WTC11 (cell line): ENCODE measurements around the gene ZSWIM3. TPM values are rescaled to one million over a fixed set of nuclear protein-coding genes. Genes with fewer than 3 reads are reported as not detected.
A peak's percentile ranks its signal among the peaks of the same experiment; 100 is the strongest.

Experiments
- ATAC-seq: fragments of 200-7000 bp; cut with Tn5 transposase; 2 replicates; pipeline ENCODE4 v1.10.0; 2021; ENCODE audit warnings: mild to moderate bottlenecking, moderate library complexity
- CTCF ChIA-PET: fragments of 300-600 bp; sonication (Branson Sonifier 250); formaldehyde crosslinking; loops from one replicate; lab custom pipeline; 2021; ENCODE audit warnings: antibody characterized with exemption; lab: Charles Lee
- POLR2A ChIA-PET: fragments of 350-600 bp; sonication (Branson Sonifier 250); formaldehyde crosslinking; loops from one replicate; lab custom pipeline; 2021; ENCODE audit warnings: antibody characterized with exemption; lab: Charles Lee
- DNase-seq: peaks from one replicate; pipeline ENCODE4 v3.0.0; 2021; ENCODE audit warnings: low spot score
- H3K27ac Mint-ChIP-seq: 2 replicates; pipeline ENCODE4 v1.8.0; 2021; ENCODE audit warnings: mixed read lengths
- H3K27me3 Mint-ChIP-seq: 2 replicates; pipeline ENCODE4 v1.8.0; 2021; ENCODE audit warnings: low read depth, mild to moderate bottlenecking, moderate library complexity, mixed read lengths
- H3K36me3 Mint-ChIP-seq: 2 replicates; pipeline ENCODE4 v1.8.0; 2021; ENCODE audit warnings: mixed read lengths
- H3K4me1 Mint-ChIP-seq: 2 replicates; pipeline ENCODE4 v1.8.0; 2022; ENCODE audit warnings: mixed read lengths
- H3K4me3 Mint-ChIP-seq: 2 replicates; pipeline ENCODE4 v1.8.0; 2021; ENCODE audit warnings: mild to moderate bottlenecking, moderate library complexity, mixed read lengths
- H3K9me3 Mint-ChIP-seq: 2 replicates; pipeline ENCODE4 v1.8.0; 2021; ENCODE audit warnings: mixed read lengths
- CBFB ChIP-seq: sonication (generic); formaldehyde crosslinking; IDR thresholded peaks from 2 replicates; pipeline ENCODE4 v1.8.1; 2022; ENCODE audit warnings: mild to moderate bottlenecking, low read depth, missing genetic modification reagents
- ELF4 ChIP-seq: sonication (generic); formaldehyde crosslinking; IDR thresholded peaks from 2 replicates; pipeline ENCODE4 v1.8.1; 2022; ENCODE audit warnings: low read depth, mild to moderate bottlenecking, moderate library complexity, missing genetic modification reagents
- ESRRA ChIP-seq: sonication (generic); formaldehyde crosslinking; IDR thresholded peaks from 2 replicates; pipeline ENCODE4 v1.8.1; 2022; ENCODE audit warnings: mild to moderate bottlenecking, missing genetic modification reagents, borderline replicate concordance
- FOXK1 ChIP-seq: sonication (generic); formaldehyde crosslinking; IDR thresholded peaks from 2 replicates; pipeline ENCODE4 v1.8.0; 2022; ENCODE audit warnings: mild to moderate bottlenecking, moderate library complexity, missing genetic modification reagents
- FOXP1 ChIP-seq: sonication (generic); formaldehyde crosslinking; IDR thresholded peaks from 2 replicates; pipeline ENCODE4 v1.8.0; 2022; ENCODE audit warnings: missing genetic modification reagents, mild to moderate bottlenecking, moderate library complexity, borderline replicate concordance
- GABPB1 ChIP-seq: sonication (generic); formaldehyde crosslinking; IDR thresholded peaks from 2 replicates; pipeline ENCODE4 v1.8.1; 2023; ENCODE audit warnings: mild to moderate bottlenecking, missing genetic modification reagents
- GTF2I ChIP-seq: fragments of 250-450 bp; sonication (Bioruptor Pico); conservative IDR thresholded peaks from 2 replicates; pipeline ENCODE4 v1.4.0; 2021; ENCODE audit warnings: mild to moderate bottlenecking
- JAZF1 ChIP-seq: fragments of 250-450 bp; sonication (Bioruptor Pico); IDR thresholded peaks from 2 replicates; pipeline ENCODE4 v1.9.0; 2021; ENCODE audit warnings: moderate library complexity, mild to moderate bottlenecking, inconsistent platforms
- MXD4 ChIP-seq: fragments of 250-450 bp; sonication (Bioruptor Pico); IDR thresholded peaks from 2 replicates; pipeline ENCODE4 v1.8.0; 2021; ENCODE audit warnings: mild to moderate bottlenecking, moderate library complexity, borderline replicate concordance
- RORB ChIP-seq: fragments of 250-450 bp; sonication (Bioruptor Pico); IDR thresholded peaks from 2 replicates; pipeline ENCODE4 v1.9.0; 2021; ENCODE audit warnings: mild to moderate bottlenecking
- ZNF219 ChIP-seq: sonication (generic); formaldehyde crosslinking; IDR thresholded peaks from 2 replicates; pipeline ENCODE4 v1.8.0; 2023; ENCODE audit warnings: missing genetic modification reagents, mild to moderate bottlenecking, borderline replicate concordance
- ZNF263 ChIP-seq: sonication (generic); formaldehyde crosslinking; IDR thresholded peaks from 2 replicates; pipeline ENCODE4 v1.8.1; 2022; ENCODE audit warnings: low read depth, mild to moderate bottlenecking, moderate library complexity, missing genetic modification reagents
- ZNF396 ChIP-seq: fragments of 250-450 bp; sonication (Bioruptor Pico); IDR thresholded peaks from 2 replicates; pipeline ENCODE4 v1.8.0; 2021; ENCODE audit warnings: mild to moderate bottlenecking, moderate library complexity, borderline replicate concordance
- ZSCAN18 ChIP-seq: fragments of 250-450 bp; sonication (Bioruptor Pico); IDR thresholded peaks from 2 replicates; pipeline ENCODE4 v2.1.2; 2022; ENCODE audit warnings: mild to moderate bottlenecking, moderate library complexity
- total RNA-seq: library from RNA; stranded (reverse); gene quantifications from 3 replicates; pipeline ENCODE4 v1.2.3, GENCODE V29; 2021
- TF ChIP-seq, protein P1 (sequence below): sonication (generic); formaldehyde crosslinking; IDR thresholded peaks from 2 replicates; pipeline ENCODE4 v1.8.1; 2023; ENCODE audit warnings: mild to moderate bottlenecking, missing genetic modification reagents
- TF ChIP-seq, protein P2 (sequence below): sonication (generic); formaldehyde crosslinking; IDR thresholded peaks from 2 replicates; pipeline ENCODE4 v1.8.0; 2022; ENCODE audit warnings: mild to moderate bottlenecking, missing genetic modification reagents
- TF ChIP-seq, protein P3 (sequence below): sonication (generic); formaldehyde crosslinking; IDR thresholded peaks from 2 replicates; pipeline ENCODE4 v1.8.1; 2022; ENCODE audit warnings: low read depth, missing genetic modification reagents, borderline replicate concordance

ZSWIM3 gene
- total RNA-seq, 1 experiment from 2014 or later, result 3.4 TPM

- TF ChIP-seq CBFB (CRISPR knock-in tag) (no peak), JAZF1 (CRISPR knock-in tag) (peak; percentile 70; the same call in 1 of the 2 replicates)
- TF ChIP-seq, protein P1, sequence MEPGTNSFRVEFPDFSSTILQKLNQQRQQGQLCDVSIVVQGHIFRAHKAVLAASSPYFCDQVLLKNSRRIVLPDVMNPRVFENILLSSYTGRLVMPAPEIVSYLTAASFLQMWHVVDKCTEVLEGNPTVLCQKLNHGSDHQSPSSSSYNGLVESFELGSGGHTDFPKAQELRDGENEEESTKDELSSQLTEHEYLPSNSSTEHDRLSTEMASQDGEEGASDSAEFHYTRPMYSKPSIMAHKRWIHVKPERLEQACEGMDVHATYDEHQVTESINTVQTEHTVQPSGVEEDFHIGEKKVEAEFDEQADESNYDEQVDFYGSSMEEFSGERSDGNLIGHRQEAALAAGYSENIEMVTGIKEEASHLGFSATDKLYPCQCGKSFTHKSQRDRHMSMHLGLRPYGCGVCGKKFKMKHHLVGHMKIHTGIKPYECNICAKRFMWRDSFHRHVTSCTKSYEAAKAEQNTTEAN (CRISPR knock-in tag), result no peak
- Mint-ChIP-seq H3K4me1 (peaks cover 57% of the 10 kb centered on the region), H3K27me3 (no peaks in the 10 kb centered on the region), H3K9me3 (no peaks in the 10 kb centered on the region), H3K4me3 (peak overlapping the region; percentile 38), H3K27ac (peak overlapping the region; percentile 94), H3K36me3 (peaks cover 19% of the 10 kb centered on the region; the same call in 1 of the 2 replicates)
- ChIA-PET POLR2A (interaction anchor here (1.4 kb wide), 1 partner anchor 37 kb away, joined by 4 read pairs; the partner anchor contains the start of genes CTSA and NEURL2), CTCF (interaction anchor here (0.8 to 3.5 kb wide), 5 partner anchors 29 to 82 kb away, joined by 3 to 19 read pairs (median 6); partner anchors contain the start of genes CTSA and NEURL2)
- DNase-seq, result no peak
- ATAC-seq, result peak; percentile 4
Observed at GRCh38 chr20:45853484-45853883, 3.9 kb upstream of the ZSWIM3 start.

DNA sequence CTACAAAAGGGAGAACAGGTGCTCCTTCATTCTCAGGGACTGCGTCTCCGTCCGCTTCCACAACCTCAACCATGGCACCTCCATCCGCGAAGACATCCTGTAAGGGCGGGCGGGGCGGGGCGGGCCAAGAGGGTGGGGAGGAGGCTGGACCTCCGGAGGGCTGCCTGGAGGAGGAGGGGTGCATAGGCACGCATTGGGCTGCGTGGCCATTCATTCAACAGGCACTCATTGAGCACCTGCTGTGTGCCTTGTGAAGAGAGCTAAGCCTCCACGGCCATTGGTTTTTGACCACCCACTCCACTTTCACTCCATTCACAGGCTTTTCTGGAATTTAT, 435 bp downstream of the ZSWIM3 start:
- peaks cover 56% of the 10 kb centered on the region for H3K4me1 Mint-ChIP-seq
- 0 out of 2 replicates have a peak, but pooled peaks cover 4% of the 10 kb centered on the region for H3K36me3 Mint-ChIP-seq
- TF ChIP-seq, protein P2, sequence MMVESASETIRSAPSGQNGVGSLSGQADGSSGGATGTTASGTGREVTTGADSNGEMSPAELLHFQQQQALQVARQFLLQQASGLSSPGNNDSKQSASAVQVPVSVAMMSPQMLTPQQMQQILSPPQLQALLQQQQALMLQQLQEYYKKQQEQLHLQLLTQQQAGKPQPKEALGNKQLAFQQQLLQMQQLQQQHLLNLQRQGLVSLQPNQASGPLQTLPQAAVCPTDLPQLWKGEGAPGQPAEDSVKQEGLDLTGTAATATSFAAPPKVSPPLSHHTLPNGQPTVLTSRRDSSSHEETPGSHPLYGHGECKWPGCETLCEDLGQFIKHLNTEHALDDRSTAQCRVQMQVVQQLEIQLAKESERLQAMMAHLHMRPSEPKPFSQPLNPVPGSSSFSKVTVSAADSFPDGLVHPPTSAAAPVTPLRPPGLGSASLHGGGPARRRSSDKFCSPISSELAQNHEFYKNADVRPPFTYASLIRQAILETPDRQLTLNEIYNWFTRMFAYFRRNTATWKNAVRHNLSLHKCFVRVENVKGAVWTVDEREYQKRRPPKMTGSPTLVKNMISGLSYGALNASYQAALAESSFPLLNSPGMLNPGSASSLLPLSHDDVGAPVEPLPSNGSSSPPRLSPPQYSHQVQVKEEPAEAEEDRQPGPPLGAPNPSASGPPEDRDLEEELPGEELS, result no peak
- TF ChIP-seq MXD4, result no peak
- TF ChIP-seq ZNF396 (CRISPR knock-in tag), result no peak
- H3K4me3 Mint-ChIP-seq, result peak overlapping the region; percentile 92
- H3K27me3 Mint-ChIP-seq, result no peaks in the 10 kb centered on the region
- ChIA-PET CTCF (interaction anchor here (0.6 to 2.5 kb wide), 7 partner anchors 13 to 154 kb away, joined by 3 to 12 read pairs (median 4); partner anchors contain the start of gene PCIF1), POLR2A (interaction anchor here (1.0 kb wide), 1 partner anchor 24 kb away, joined by 4 read pairs; no protein-coding TSS in a partner anchor)
- ATAC-seq, result peak; percentile 38
- DNase-seq, result peak; percentile 55
- no peaks in the 10 kb centered on the region for H3K9me3 Mint-ChIP-seq
- H3K27ac Mint-ChIP-seq, result peak overlapping the region; percentile 95

- TF ChIP-seq ESRRA (CRISPR knock-in tag) (no peak), ELF4 (no peak)
- no peaks in the 10 kb centered on the region for H3K27me3 Mint-ChIP-seq
- ChIA-PET CTCF (interaction anchor here (0.7 kb wide), 2 partner anchors 47 to 88 kb away, joined by 4 read pairs; no protein-coding TSS in a partner anchor), POLR2A (interaction anchor here (0.7 kb wide), 1 partner anchor 21 kb away, joined by 8 read pairs; no protein-coding TSS in a partner anchor)
- H3K9me3 Mint-ChIP-seq, result no peaks in the 10 kb centered on the region
- ATAC-seq, result no peak
- no peak overlapping the region for H3K4me3 Mint-ChIP-seq
- no peak for DNase-seq
- no peaks in the 10 kb centered on the region for H3K36me3 Mint-ChIP-seq
- peaks cover 36% of the 10 kb centered on the region for H3K4me1 Mint-ChIP-seq
- H3K27ac Mint-ChIP-seq, result no peak overlapping the region; the same call in 1 of the 2 replicates
Observed at GRCh38 chr20:45859916-45860315, 2.5 kb downstream of the ZSWIM3 start.

DNA sequence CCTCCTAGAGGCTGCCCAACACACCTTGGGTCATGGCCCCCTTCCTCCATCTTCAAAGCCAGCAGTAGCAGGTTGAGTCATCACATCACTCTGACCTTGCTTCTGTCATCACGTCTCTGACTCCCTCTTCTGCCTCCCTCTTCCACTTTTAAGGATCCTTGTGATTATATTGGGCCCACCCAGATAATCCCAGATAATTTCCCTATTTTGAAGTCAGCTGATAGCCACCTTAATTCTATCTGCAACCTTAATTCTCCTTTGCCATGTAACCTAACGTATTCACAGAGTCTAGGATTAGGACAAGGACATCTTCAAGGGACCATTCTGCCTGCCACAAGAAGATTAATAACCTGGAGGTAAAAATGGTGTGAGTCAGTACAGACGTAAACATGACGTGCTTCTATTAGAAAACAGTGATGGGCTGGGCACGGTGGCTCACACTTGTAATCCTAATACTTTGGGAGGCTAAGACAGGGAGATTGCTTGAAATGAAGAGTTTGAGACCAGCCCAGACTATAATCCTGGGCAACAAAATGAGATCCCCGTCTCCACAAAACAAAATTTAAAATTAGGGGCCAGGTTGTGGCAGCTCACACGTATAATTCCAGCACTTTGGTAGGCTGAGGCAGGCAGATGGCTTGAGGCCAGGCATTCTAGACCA, 3.3 kb downstream of the ZSWIM3 start:
- H3K27me3 Mint-ChIP-seq, result no peaks in the 10 kb centered on the region
- ATAC-seq (no peak), DNase-seq (no peak)
- H3K4me1 Mint-ChIP-seq, result peaks cover 31% of the 10 kb centered on the region
- ChIA-PET CTCF (interaction anchor here (0.7 kb wide), 2 partner anchors 48 to 89 kb away, joined by 4 read pairs; no protein-coding TSS in a partner anchor), POLR2A (interaction anchor here (0.6 to 0.7 kb wide), 2 partner anchors 20 to 50 kb away, joined by 3 to 8 read pairs; no protein-coding TSS in a partner anchor)
- H3K36me3 Mint-ChIP-seq, result no peaks in the 10 kb centered on the region
- H3K4me3 Mint-ChIP-seq, result no peak overlapping the region
- no peak overlapping the region for H3K27ac Mint-ChIP-seq
- H3K9me3 Mint-ChIP-seq, result no peaks in the 10 kb centered on the region
- TF ChIP-seq GTF2I (CRISPR knock-in tag) (no peak), RORB (no peak), GABPB1 (CRISPR knock-in tag) (no peak), ZNF263 (CRISPR knock-in tag) (no peak), FOXK1 (CRISPR knock-in tag) (no peak), FOXP1 (CRISPR knock-in tag) (no peak), CBFB (CRISPR knock-in tag) (no peak), ZSCAN18 (CRISPR knock-in tag) (no peak), ZNF219 (CRISPR knock-in tag) (no peak)
- TF ChIP-seq, protein P3, sequence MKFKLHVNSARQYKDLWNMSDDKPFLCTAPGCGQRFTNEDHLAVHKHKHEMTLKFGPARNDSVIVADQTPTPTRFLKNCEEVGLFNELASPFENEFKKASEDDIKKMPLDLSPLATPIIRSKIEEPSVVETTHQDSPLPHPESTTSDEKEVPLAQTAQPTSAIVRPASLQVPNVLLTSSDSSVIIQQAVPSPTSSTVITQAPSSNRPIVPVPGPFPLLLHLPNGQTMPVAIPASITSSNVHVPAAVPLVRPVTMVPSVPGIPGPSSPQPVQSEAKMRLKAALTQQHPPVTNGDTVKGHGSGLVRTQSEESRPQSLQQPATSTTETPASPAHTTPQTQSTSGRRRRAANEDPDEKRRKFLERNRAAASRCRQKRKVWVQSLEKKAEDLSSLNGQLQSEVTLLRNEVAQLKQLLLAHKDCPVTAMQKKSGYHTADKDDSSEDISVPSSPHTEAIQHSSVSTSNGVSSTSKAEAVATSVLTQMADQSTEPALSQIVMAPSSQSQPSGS (CRISPR knock-in tag), result no peak
